IMR-90 (cell line): Measurements from ENCODE around the gene TRDMT1. TPM values are rescaled to one million over a fixed set of nuclear protein-coding genes. Genes with fewer than 3 reads are reported as not detected.

Source experiments
- ATAC-seq: fragments of 200-7000 bp; cut with Tn5 transposase; 2 replicates; pipeline ENCODE4 v1.9.1; 2020; ENCODE audit warnings: low read depth, mild to moderate bottlenecking, moderate library complexity
- BruUV-seq: library from RNA; stranded (reverse); fragments of 400-500 nt; replicated peaks from 2 replicates; lab custom pipeline; 2021; lab: Mats Ljungman, UMichigan
- CTCF ChIA-PET: fragments of 300-600 bp; formaldehyde crosslinking; extraction: SDS; loops from one replicate; lab custom pipeline; 2021; ENCODE audit warnings: antibody characterized with exemption; lab: Yijun Ruan, JAX
- POLR2A ChIA-PET: fragments of 300-600 bp; sonication (Branson Sonifier 250); formaldehyde crosslinking; loops from one replicate; lab custom pipeline; 2022; ENCODE audit warnings: antibody characterized with exemption; ENCODE audit not compliant: unreplicated experiment; lab: Charles Lee
- DNase-seq: peaks from one replicate; pipeline ENCODE4 v3.0.0; 2013
- H2AFZ ChIP-seq: replicated peaks from 2 replicates; pipeline ENCODE3; 2013; ENCODE audit warnings: low read length, mild to moderate bottlenecking; ENCODE audit not compliant: poor library complexity
- H2AK5ac ChIP-seq: 2 replicates; pipeline ENCODE4 v1.6.1; 2013; ENCODE audit warnings: low read depth, low read length, inconsistent platforms
- H2AK9ac ChIP-seq: replicated peaks from 2 replicates; pipeline ENCODE3; 2013; ENCODE audit warnings: mild to moderate bottlenecking, low read depth, low read length, moderate library complexity; ENCODE audit not compliant: poor library complexity
- H2BK120ac ChIP-seq: 2 replicates; pipeline ENCODE4 v1.6.1; 2013; ENCODE audit warnings: low read depth, low read length, inconsistent platforms
- H2BK15ac ChIP-seq: 3 replicates; pipeline ENCODE4 v1.6.1; 2013; ENCODE audit warnings: low read depth, low read length, inconsistent platforms
- H2BK20ac ChIP-seq: 2 replicates; pipeline ENCODE4 v1.6.1; 2013; ENCODE audit warnings: low read depth, mild to moderate bottlenecking, inconsistent platforms, low read length, moderate library complexity
- H2BK5ac ChIP-seq: 2 replicates; pipeline ENCODE4 v1.6.1; 2013; ENCODE audit warnings: mild to moderate bottlenecking, low read depth, low read length, inconsistent platforms; ENCODE audit not compliant: poor library complexity, severe bottlenecking
- H3K14ac ChIP-seq: replicated peaks from 2 replicates; pipeline ENCODE4 v1.6.1; 2013; ENCODE audit warnings: low read depth, low read length, inconsistent platforms
- H3K18ac ChIP-seq: 2 replicates; pipeline ENCODE4 v1.6.1; 2013; ENCODE audit warnings: low read depth, low read length, control low read depth
- H3K23ac ChIP-seq: 2 replicates; pipeline ENCODE4 v1.6.1; 2013; ENCODE audit warnings: low read depth, low read length, inconsistent platforms
- H3K27ac ChIP-seq: 2 replicates; pipeline ENCODE4 v1.5.1; 2013; ENCODE audit warnings: mild to moderate bottlenecking, control low read depth, low read length; ENCODE audit not compliant: insufficient read depth
- H3K27me3 ChIP-seq: 2 replicates; pipeline ENCODE4 v1.6.1; 2013; ENCODE audit warnings: low read length; ENCODE audit not compliant: control insufficient read depth, insufficient read depth
- H3K36me3 ChIP-seq: 2 replicates; pipeline ENCODE4 v1.6.1; 2013; ENCODE audit warnings: low read length, mixed read lengths; ENCODE audit not compliant: control insufficient read depth, insufficient read depth
- H3K4ac ChIP-seq: 2 replicates; pipeline ENCODE4 v1.6.1; 2013; ENCODE audit warnings: low read depth, low read length, inconsistent platforms
- H3K4me1 ChIP-seq: 2 replicates; pipeline ENCODE4 v1.6.1; 2013; ENCODE audit warnings: low read length, mixed read lengths; ENCODE audit not compliant: control insufficient read depth, insufficient read depth
- H3K4me2 ChIP-seq: 2 replicates; pipeline ENCODE4 v1.6.1; 2013; ENCODE audit warnings: low read depth, mild to moderate bottlenecking, control low read depth, low read length, moderate library complexity
- H3K4me3 ChIP-seq: 2 replicates; pipeline ENCODE4 v1.5.1; 2013; ENCODE audit warnings: low read depth, mild to moderate bottlenecking, control low read depth, low read length, moderate library complexity; ENCODE audit not compliant: insufficient read depth
- H3K56ac ChIP-seq: 2 replicates; pipeline ENCODE4 v1.6.1; 2013; ENCODE audit warnings: low read length, inconsistent platforms; ENCODE audit not compliant: insufficient read depth; ENCODE audit errors: extremely low read depth
- H3K79me1 ChIP-seq, 2 experiments: 2 replicates each; pipeline ENCODE4 v1.6.1; 2013; ENCODE audit warnings: low read length in 2 of 2, inconsistent platforms in 1 of 2, low read depth in 1 of 2
- H3K9ac ChIP-seq: 2 replicates; pipeline ENCODE4 v1.6.1; 2013; ENCODE audit warnings: low read depth, low read length, control low read depth
- H3K9me1 ChIP-seq: 2 replicates; pipeline ENCODE4 v1.6.1; 2013; ENCODE audit warnings: low read length, inconsistent platforms; ENCODE audit not compliant: insufficient read depth
- H3K9me3 ChIP-seq: 2 replicates; pipeline ENCODE4 v1.6.1; 2013; ENCODE audit warnings: low read length; ENCODE audit not compliant: control insufficient read depth, insufficient read depth
- H4K20me1 ChIP-seq: 2 replicates; pipeline ENCODE4 v1.6.1; 2013; ENCODE audit warnings: low read length, inconsistent platforms; ENCODE audit not compliant: insufficient read depth
- H4K5ac ChIP-seq: 2 replicates; pipeline ENCODE4 v1.6.1; 2013; ENCODE audit warnings: mild to moderate bottlenecking, low read depth, low read length, control low read depth
- H4K8ac ChIP-seq, 2 experiments: 2 replicates each; pipeline ENCODE4 v1.6.1; 2013; ENCODE audit warnings: low read depth in 2 of 2, low read length in 2 of 2, control low read depth in 1 of 2, inconsistent platforms in 1 of 2
- H4K91ac ChIP-seq: 2 replicates; pipeline ENCODE4 v1.6.1; 2013; ENCODE audit warnings: low read depth, low read length, inconsistent platforms; ENCODE audit not compliant: insufficient read depth
- BHLHE40 ChIP-seq: fragments of 150-350 bp; IDR thresholded peaks from 2 replicates; pipeline ENCODE4 v1.6.1; 2016; ENCODE audit warnings: mild to moderate bottlenecking, low read depth, low read length
- CEBPB ChIP-seq: IDR thresholded peaks from 2 replicates; pipeline ENCODE4 v1.6.1; 2012; ENCODE audit warnings: low read depth, low read length, improper control_type of control experiment
- CHD1 ChIP-seq: IDR thresholded peaks from 2 replicates; pipeline ENCODE4 v1.6.1; 2012; ENCODE audit warnings: low read depth, low read length, improper control_type of control experiment
- CTCF ChIP-seq: conservative IDR thresholded peaks from 2 replicates; pipeline ENCODE4 v1.5.1; 2012; ENCODE audit warnings: mild to moderate bottlenecking, low read depth, low read length, improper control_type of control experiment
- ELK1 ChIP-seq: fragments of 150-350 bp; IDR thresholded peaks from 2 replicates; pipeline ENCODE4 v1.6.1; 2016; ENCODE audit warnings: low read depth, mild to moderate bottlenecking, low read length, moderate library complexity, borderline replicate concordance
- FOS ChIP-seq: fragments of 150-350 bp; IDR thresholded peaks from 2 replicates; pipeline ENCODE4 v1.6.1; 2016; ENCODE audit warnings: low read depth, low read length
- MAFK ChIP-seq: IDR thresholded peaks from 2 replicates; pipeline ENCODE4 v1.6.1; 2012; ENCODE audit warnings: low read depth, low read length, improper control_type of control experiment
- MAZ ChIP-seq: IDR thresholded peaks from 2 replicates; pipeline ENCODE4 v1.6.1; 2012; ENCODE audit warnings: low read depth, mild to moderate bottlenecking, low read length, improper control_type of control experiment, moderate library complexity, borderline replicate concordance
- MXI1 ChIP-seq: IDR thresholded peaks from 2 replicates; pipeline ENCODE4 v1.6.1; 2012; ENCODE audit warnings: low read depth, mild to moderate bottlenecking, low read length, moderate library complexity, borderline replicate concordance
- NFE2L2 ChIP-seq: fragments of 150-350 bp; IDR thresholded peaks from 2 replicates; pipeline ENCODE4 v1.6.1; 2016; ENCODE audit warnings: low read depth, mild to moderate bottlenecking, low read length
- POLR2A ChIP-seq: IDR thresholded peaks from 2 replicates; pipeline ENCODE4 v1.6.1; 2012; ENCODE audit warnings: mild to moderate bottlenecking, low read depth, low read length
- RAD21 ChIP-seq: IDR thresholded peaks from 2 replicates; pipeline ENCODE4 v1.6.1; 2012; ENCODE audit warnings: low read length, improper control_type of control experiment
- RCOR1 ChIP-seq: IDR thresholded peaks from 2 replicates; pipeline ENCODE4 v1.6.1; 2012; ENCODE audit warnings: mild to moderate bottlenecking, low read length, improper control_type of control experiment; ENCODE audit not compliant: insufficient replicate concordance
- RFX5 ChIP-seq: IDR thresholded peaks from 2 replicates; pipeline ENCODE4 v1.8.0; 2012; ENCODE audit warnings: low read depth, mild to moderate bottlenecking, low read length, moderate library complexity
- SMC3 ChIP-seq: fragments of 150-350 bp; IDR thresholded peaks from 2 replicates; pipeline ENCODE4 v1.6.1; 2016; ENCODE audit warnings: low read depth, mild to moderate bottlenecking, antibody characterized with exemption, low read length, moderate library complexity
- USF2 ChIP-seq: fragments of 150-350 bp; IDR thresholded peaks from 2 replicates; pipeline ENCODE4 v1.6.1; 2017; ENCODE audit warnings: mild to moderate bottlenecking, antibody characterized with exemption, low read length, low read depth
- WGBS, 2 experiments: methylation state at CpG; one replicate each; pipeline versions ENCODE4 v1.1.5 to v1.1.7; 2013; ENCODE audit warnings: missing lambda C conversion rate in 2 of 2; ENCODE audit not compliant: insufficient read length in 1 of 2; ENCODE audit errors: extremely low coverage in 2 of 2; 5-methylcytosine and 5-hydroxymethylcytosine counted together
- dilution Hi-C: fragments of 300-500 bp; cut with HindIII; formaldehyde crosslinking; loops from one replicate; pipeline ENCODE4 v1.14.3; 2018; ENCODE audit warnings: low sequenced_read_pairs; ENCODE audit not compliant: unreplicated experiment
- in situ Hi-C: fragments of 300-500 bp; cut with MboI; formaldehyde crosslinking; loops from 3 replicates; pipeline ENCODE4 v1.14.3; 2019; ENCODE audit warnings: low sequenced_read_pairs, inconsistent platforms, mixed read lengths
- intact Hi-C: fragments of 100-400 bp; cut with micrococcal nuclease; formaldehyde crosslinking; loops from 2 replicates; pipeline ENCODE4 v1.10.0; 2022
- polyA plus RNA-seq, 3 experiments: library from polyadenylated mRNA; depleted of rRNA; stranded (reverse); fragments of >200 nt; gene quantifications; 2 replicates each; pipeline ENCODE4 v1.2.3, GENCODE V29; 2012; ENCODE audit warnings: low replicate concordance in 1 of 3
- total RNA-seq: library from RNA; depleted of rRNA; stranded (reverse); fragments of >200 nt; gene quantifications from 2 replicates; pipeline ENCODE4 v1.2.3, GENCODE V29; 2012

Gene TRDMT1
- total and polyA plus RNA-seq, 2 of the 4 experiments (the other 2 are of a cell fraction), result 2.1 to 4.7 TPM

GRCh38 chr10:17112566-17112965, 88.9 kb downstream of the TRDMT1 start:
- POLR2A ChIA-PET, result interaction anchor here (0.6 kb wide), 1 partner anchor 83 kb away, joined by 6 read pairs; no protein-coding TSS in a partner anchor

More at GRCh38 chr10:17112566-17112965, 88.9 kb downstream of the TRDMT1 start:
- TF ChIP-seq CTCF, result no peak
- no peak for TF ChIP-seq CEBPB
- no peak for TF ChIP-seq BHLHE40
- no peak for TF ChIP-seq MAFK
- no peak for TF ChIP-seq CHD1
- TF ChIP-seq MXI1, result no peak
- no peak for TF ChIP-seq MAZ
- TF ChIP-seq SMC3, result no peak
- no peak for TF ChIP-seq USF2
- TF ChIP-seq RAD21, result no peak
- TF ChIP-seq RCOR1, result no peak
- TF ChIP-seq RFX5, result no peak
- TF ChIP-seq FOS, result no peak
- TF ChIP-seq POLR2A, result no peak
- TF ChIP-seq ELK1, result no peak
- no peak for TF ChIP-seq NFE2L2
- no peak overlapping the region for H3K14ac ChIP-seq
- no peak overlapping the region for H3K27ac ChIP-seq
- H3K4ac ChIP-seq, result no peak overlapping the region
- H3K18ac ChIP-seq, result no peak overlapping the region
- no peak overlapping the region for H2BK5ac ChIP-seq
- no peak overlapping the region for H3K56ac ChIP-seq
- no peak overlapping the region for H3K9ac ChIP-seq
- H2AK9ac ChIP-seq, result no peak overlapping the region
- in situ Hi-C loops, result no loop called here
- H3K79me1 ChIP-seq, result no peaks in the 10 kb centered on the region
- no peaks in the 10 kb centered on the region for H4K20me1 ChIP-seq
- no peak overlapping the region for H4K91ac ChIP-seq
- DNase-seq (no peak), ATAC-seq (no peak)
- H2BK20ac ChIP-seq, result no peak overlapping the region
- H2AFZ ChIP-seq, result no peak overlapping the region
- CTCF ChIA-PET, result interaction anchor here (0.6 kb wide), 1 partner anchor 10 kb away, joined by 6 read pairs; no protein-coding TSS in a partner anchor
- no peak overlapping the region for H4K8ac ChIP-seq
- H3K4me3 ChIP-seq, result no peak overlapping the region
- H2BK120ac ChIP-seq, result no peak overlapping the region
- no peak overlapping the region for H2BK15ac ChIP-seq
- no CpG with 5 or more reads among the region's 3 CpGs for WGBS, 2 experiments
- H3K36me3 ChIP-seq, result no peaks in the 10 kb centered on the region
- H4K5ac ChIP-seq, result no peak overlapping the region
- no peaks in the 10 kb centered on the region for H3K9me3 ChIP-seq
- H3K4me1 ChIP-seq, result peaks cover 6% of the 10 kb centered on the region
- intact Hi-C loops, result no loop called here
- dilution Hi-C loops, result no loop called here
- H3K27me3 ChIP-seq, result no peaks in the 10 kb centered on the region
- no TSS peak for BruUV-seq
- H2AK5ac ChIP-seq, result no peak overlapping the region
- no peak overlapping the region for H3K23ac ChIP-seq
- no peak overlapping the region for H3K4me2 ChIP-seq
- peaks cover 14% of the 10 kb centered on the region for H3K9me1 ChIP-seq
